B cell (primary cell): ENCODE data around the gene SERPINC1.
"Not testable (repeated sequence)": the region's sequence is repeated elsewhere in the genome, so short reads cannot be mapped to it uniquely, and the experiment has no call there.

Experiments used
- EZH2 ChIP-seq: IDR thresholded peaks from 2 replicates; pipeline ENCODE4 v1.6.1; 2012; ENCODE audit warnings: borderline replicate concordance, low read depth, mild to moderate bottlenecking, moderate library complexity, low read length; ENCODE audit not compliant: insufficient read depth, poor library complexity, severe bottlenecking
- TF ChIP-seq, protein P1 (sequence below): fragments of 200-600 bp; IDR thresholded peaks from one replicate; pipeline ENCODE4 v1.8.0; 2022; ENCODE audit warnings: antibody characterized with exemption, mild to moderate bottlenecking

DNA sequence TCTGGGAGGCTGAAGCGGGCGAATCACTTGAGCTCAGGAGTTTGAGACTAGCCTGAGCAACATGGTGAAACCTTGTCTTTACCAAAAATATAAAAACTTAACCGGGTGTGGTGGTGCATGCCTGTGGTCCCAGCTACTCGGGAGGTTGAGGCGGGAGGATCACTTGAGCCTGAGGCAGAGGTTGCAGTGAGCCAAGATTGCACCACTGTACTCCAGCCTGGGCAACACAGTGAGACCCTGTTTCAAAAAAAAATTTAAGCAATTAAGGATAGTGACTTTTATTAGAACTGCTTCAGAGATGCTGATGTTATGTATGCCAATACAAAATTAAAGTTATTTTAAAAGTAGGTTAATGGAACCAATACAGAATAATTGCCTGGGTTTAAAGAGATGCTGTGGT, 48.8 kb upstream of the SERPINC1 start:
- TF ChIP-seq, protein P1, sequence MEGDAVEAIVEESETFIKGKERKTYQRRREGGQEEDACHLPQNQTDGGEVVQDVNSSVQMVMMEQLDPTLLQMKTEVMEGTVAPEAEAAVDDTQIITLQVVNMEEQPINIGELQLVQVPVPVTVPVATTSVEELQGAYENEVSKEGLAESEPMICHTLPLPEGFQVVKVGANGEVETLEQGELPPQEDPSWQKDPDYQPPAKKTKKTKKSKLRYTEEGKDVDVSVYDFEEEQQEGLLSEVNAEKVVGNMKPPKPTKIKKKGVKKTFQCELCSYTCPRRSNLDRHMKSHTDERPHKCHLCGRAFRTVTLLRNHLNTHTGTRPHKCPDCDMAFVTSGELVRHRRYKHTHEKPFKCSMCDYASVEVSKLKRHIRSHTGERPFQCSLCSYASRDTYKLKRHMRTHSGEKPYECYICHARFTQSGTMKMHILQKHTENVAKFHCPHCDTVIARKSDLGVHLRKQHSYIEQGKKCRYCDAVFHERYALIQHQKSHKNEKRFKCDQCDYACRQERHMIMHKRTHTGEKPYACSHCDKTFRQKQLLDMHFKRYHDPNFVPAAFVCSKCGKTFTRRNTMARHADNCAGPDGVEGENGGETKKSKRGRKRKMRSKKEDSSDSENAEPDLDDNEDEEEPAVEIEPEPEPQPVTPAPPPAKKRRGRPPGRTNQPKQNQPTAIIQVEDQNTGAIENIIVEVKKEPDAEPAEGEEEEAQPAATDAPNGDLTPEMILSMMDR = not testable (repeated sequence)
- TF ChIP-seq EZH2 = not testable (repeated sequence)
